ENCODE measurements around the gene SH3TC2.

Gene SH3TC2

DNA sequence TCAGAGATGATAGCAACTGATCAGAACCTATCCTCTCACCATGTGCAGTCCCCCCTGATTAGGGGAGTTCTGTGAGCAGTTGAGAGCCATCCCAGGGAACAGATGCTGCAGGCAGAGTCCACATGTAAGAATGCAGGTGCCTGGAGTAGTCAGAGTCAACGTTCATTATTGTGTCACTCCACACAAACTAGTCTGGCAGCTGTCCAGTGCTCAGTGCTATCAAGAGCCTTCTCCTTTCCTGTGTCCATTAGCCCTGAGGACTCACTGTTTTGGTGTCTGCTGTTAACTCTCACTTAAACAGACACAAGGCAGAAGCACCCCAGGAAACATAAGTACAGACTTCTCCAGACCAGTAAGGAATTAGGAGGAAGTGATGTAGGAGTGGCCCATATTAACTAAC lies 2.5 kb downstream of the SH3TC2 start:
- peak; percentile 40 for DNase-seq (ENCODE audit: low read depth)

DNA sequence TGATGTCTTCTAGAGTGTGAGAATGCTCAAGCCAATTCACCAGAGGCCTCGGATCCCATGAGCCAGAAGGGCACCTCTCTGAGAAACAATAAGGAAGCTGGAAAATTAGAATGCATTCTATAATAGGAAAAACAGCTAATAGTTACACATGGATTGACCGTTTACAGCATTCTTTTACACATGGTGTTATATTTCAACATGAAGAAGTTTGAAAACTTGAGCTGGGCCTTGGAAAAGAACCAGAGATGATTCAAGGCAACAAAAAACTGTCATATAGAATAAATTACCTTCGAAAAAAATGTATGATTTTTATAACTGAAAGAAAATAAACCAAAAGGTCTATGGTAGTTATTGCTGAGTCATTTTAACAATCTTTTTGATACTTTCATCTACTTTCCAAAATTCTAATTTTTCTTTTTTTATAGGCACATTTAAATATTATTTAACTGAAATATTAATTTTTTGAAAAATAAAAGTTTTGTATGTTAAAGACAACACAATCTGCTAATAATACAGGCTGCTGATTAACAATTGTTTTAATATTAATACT lies 6.2 kb downstream of the SH3TC2 start:
- DNase-seq (ENCODE audit: low read depth), result no peak

DNA sequence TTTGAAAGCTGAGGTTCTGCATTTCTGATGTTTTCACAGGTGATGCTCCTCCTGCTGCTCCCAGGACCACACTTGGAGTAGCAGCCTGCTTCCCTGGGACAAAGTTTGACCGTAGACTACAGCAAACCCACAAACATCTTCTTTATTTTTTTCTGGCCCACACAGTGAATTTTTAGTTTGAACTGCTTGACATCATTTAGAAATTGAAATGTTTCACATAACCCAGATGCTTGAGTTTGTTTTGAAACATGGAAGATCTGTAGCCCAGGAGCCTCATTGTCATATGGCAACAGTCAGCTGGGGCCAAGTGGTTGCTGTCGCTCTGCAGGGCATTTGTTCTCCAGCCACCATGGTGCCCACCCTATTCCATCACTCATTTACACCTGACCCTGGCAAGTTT lies 8.4 kb downstream of the SH3TC2 start:
- no peak for DNase-seq (ENCODE audit: low read depth)

DNA sequence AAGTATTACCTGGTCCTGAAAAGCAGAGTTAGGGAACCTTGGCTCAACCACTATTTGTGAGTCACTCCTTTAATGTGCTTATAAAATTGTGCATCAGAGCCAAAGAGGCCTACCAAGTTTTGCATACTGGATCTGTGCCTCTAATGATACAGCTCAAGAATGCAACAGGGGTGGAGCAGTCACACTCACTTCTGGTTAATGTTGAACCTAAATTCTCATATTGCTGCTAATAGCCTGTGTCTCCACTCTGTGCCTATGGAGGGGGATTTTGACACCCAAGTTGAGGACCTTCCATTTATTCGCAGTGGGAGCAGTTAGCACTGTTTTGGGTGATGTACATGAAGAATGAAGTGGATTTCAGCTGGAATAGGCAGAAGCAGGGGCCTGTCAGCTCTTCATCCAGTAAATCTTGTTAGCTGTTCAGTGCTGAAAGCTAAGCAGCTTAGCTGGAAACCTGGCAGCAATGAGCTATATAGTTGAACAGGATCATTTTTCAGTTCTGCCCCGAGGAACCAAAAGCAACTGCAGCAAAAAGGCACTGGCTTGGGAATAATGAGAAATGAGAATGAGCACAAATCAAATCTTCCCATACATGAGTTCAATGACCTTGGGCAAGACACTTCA lies 9.7 kb downstream of the SH3TC2 start:
- peak; percentile 41 for DNase-seq (ENCODE audit: low read depth)

DNA sequence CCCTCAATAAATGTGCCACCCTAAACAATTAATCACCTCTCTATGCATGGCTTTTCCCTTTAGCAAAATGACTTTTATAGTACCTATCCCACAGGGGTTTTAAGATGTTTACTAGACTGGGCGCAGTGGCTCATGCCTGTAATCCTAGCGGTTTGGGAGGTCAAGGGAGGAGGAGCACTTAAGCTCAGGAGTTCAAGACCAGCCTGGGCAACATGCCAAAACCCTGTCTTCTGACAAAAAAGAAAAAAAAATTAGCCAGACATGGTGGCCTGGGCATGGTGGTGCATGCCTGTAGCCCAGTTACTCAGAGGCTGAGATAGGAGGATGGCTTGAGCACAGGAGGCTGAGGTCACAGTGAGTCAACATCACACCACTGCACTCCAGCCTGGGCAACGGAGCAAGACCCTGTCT lies 13.5 kb downstream of the SH3TC2 start:
- DNase-seq (ENCODE audit: low read depth), result no peak

DNA sequence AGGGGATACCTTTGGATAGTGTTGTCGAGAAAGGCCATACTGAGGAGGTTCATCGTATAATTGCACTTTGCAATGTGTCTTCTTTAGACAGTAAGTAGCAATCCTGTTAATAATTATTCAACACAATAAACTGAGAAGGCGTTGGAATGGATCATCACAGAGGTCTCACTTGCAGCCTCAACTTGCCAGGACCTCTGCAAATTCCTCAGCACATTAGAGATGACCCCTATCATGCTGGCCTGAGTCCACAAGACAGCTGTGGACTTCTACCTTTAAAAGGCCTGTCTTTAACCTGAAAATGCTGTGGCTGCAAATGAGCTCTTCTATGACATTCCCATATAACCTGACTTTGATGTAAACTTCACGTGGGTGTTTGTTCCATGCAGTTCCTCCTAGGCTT lies 14.1 kb downstream of the SH3TC2 start:
- DNase-seq (ENCODE audit: low read depth), result no peak

DNA sequence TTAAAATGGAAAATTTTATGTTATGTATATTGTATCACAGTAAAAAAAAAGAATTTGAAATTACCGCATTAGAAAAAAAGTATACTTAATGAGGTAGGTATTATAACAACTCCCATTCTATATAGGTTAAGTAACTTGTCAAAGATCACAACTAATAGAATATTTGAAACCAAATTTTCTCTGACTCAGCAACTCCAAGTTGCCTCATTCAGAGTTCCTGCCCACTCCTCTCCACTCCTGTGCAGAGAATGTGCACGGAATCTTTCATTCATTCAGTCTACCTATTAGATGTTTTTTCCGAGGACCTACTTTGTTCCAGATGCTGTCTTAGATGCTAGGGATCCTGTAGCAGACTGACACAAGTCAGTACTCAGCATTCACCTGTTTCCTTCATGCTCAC lies 15.4 kb downstream of the SH3TC2 start:
- DNase-seq (ENCODE audit: low read depth), result no peak

DNA sequence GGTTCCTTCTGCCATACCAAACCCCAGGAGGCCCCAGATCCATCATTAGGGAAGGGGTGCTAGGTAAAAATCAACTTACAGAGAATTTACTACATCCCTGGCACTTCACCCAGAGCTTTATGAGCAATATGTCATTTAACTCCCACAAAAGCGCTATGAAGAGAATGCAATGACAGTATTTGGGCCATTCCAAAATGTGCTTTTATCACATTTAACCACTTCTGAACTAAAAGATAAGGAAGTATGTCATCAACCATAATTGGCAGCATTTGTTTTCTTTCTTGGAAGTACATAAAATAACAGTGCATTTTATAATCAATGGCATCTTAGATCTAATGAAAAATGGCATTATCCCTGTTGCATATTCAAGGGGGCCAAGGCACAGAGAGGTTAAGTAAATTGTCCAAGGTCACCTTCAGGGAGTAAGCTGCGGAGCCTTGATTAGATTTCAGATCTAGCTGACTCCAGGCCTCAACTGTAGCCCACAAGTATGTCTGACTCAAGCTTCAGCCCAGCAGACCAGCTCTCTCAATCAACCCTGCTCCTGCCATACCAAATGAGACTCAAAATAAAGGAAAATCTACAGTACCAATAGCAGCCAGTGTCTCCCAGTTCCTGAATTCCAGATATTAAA lies 16.5 kb downstream of the SH3TC2 start:
- DNase-seq (ENCODE audit: low read depth), result no peak

DNA sequence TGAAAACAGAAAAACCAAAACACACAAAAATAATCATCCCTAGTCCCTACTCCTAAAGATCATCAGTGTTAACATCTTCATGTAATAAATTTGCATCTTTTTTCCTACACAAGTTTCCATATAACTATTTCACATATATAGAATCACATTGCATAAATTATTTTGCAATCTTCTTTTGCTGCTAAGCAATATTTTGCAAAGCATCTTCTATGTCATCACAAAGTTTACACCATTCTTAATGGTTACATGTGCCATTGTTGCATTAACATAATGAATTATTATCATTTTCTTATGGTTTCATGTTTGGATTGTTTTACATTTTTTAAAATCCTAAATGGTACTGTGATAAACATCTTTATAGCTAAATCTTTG lies 17.8 kb downstream of the SH3TC2 start:
- no peak for DNase-seq (ENCODE audit: low read depth)

DNA sequence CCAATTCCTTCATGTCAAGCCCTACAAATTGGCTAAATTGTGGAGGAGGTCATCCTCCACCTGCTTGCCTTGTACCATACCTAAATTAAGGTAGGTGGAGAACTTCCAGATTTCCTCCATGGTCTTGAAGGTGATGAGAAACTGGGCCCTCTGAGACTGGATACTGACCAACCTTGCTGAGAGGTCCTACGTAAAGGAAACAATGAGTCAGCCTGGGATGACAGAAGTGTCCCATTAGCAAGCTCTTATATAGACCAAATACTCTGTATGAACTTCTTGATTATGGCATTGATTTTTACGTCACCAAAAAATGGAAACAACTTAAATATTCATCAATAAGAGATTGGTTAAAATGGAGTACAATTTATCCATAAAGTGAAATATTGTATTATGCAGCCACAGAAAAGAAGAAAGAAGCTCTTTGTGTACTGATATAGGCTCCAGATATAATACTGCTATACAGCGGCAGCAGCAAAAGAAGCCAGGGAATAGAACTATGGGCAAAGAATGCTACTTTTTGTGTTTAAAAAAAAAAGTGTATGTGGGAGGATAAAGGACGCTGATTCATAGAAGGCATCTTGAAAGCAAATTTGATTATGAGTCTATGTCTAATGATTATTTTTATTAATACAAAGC lies 18.3 kb downstream of the SH3TC2 start:
- no peak for DNase-seq (ENCODE audit: low read depth)

DNA sequence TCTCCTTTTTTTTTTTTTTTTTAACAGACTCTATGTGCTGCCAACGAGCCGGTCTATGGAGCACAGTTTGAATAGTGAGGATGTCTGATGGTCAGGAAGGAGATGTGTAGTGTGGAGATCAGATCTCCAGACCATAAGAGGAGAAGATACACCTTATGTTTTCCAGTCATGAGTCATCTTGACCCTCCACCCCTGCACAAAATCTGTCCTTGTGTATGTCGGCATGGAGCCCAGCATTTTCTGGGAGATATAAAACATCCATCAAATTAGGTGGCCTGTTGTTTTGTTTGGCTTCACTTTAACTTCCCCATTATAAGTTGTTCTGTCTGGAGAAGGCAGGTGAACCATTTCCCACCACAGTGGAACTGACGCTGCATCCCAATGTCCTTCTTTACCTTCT lies 19.2 kb downstream of the SH3TC2 start:
- DNase-seq (ENCODE audit: low read depth), result no peak

DNA sequence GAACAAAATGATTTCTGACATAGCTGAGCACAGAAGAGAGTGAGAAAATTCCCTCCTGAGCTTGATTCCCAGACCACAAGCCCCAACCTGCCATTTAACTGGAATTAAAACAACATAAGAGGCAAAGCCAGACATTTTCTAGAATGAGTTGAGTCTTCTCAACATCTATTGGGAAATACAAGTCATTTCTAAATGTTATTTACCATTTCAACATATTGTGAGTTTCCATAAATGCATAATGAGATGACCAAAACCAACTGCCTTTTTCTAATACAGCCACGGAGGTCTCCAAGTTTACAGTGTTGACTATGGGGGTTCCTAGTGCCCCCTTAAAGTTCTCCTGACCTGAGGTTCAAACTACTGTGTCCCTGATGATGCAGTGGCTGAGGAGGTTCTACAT lies 20.0 kb downstream of the SH3TC2 start:
- DNase-seq (ENCODE audit: low read depth), result no peak

DNA sequence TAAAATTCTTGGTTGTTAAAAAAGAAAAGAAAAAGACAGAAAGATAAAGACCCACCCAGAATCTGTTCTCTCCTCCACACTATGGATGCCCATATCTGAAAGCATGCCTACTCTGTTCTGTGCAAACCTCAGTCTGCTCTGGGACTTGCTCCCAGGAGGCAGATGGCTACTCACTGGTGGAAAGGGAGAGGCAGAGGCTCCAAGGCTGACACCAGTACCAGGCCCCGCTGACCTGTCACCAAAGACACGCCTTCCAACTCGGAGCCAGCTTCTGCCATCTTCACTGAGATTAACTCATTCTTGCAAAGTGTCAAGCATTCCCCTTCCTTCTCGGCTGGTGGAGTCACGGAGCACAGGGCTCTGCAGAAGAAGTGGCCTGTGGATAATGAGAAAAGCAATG lies 21.6 kb downstream of the SH3TC2 start:
- no peak for DNase-seq (ENCODE audit: low read depth)

DNA sequence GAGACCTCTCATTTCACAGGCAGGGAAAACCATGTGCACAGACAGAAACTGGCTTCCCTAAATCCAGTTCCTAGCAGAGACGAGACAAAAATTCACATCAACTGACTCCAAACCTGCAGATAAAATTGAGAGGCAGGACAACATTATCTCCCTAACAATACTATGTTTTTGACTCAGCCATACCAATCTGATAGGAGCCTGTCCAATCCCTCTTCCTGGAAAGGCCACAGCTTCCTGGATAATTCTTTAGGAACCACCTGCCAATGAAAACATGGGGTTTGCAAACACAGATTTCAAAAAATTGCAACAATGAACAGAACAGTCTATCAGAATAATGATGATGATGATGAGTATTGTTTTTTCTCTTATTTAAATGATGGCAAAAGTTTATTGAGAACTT lies 22.4 kb downstream of the SH3TC2 start:
- DNase-seq (ENCODE audit: low read depth), result no peak

DNA sequence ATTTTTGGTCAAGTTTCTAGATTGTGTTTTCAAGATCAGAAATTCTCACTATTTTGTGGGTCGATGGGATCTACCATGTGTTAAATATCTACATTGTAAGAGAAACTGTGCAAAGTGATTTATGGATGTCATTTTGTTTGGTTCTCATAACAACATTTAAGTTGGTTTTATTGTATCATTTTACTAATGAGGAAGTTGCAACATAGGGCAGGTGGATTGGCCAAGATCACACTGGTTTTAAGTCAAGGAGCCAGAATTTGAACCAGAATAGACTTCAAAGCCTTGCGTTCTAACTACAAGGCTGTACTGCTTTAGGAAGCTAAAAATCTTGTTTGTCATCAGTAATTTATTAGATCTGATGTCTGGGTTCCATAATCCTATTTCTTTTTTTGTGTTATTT lies 23.4 kb downstream of the SH3TC2 start:
- DNase-seq (ENCODE audit: low read depth), result no peak

DNA sequence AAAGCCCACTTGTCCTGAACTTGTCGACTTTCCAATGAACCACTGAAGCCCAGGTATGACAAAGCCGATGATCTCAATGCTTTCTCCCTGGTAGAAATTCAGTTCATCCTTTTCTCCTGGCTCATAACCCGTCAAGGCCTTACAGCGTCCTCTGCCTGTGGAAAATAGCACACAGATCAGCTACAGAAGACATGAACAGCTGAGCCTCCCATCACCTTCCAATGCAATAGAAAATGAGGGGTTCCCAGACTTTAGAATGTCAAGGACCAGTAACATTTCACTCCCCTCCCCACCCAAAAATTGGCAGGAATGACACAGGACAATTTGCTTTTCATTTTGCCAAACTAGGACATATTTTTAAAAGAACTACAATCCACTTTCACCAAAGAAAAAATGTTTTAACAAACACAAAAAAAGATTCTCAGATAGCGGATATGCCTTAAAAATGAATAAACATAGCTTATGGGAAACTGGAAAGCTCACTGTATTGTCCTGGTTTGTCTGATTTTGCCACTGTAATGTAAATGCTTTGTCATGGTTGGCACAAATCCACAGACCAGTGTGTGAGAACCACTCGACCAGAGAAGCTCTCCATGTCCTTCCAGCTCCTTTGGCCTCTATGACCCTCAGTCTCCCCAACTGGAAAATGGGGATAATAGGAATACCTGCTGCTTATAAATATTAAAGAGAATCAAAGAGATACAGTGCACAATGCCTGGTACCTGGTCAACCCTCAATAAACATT lies 24.4 kb downstream of the SH3TC2 start:
- DNase-seq (ENCODE audit: low read depth), result no peak

DNA sequence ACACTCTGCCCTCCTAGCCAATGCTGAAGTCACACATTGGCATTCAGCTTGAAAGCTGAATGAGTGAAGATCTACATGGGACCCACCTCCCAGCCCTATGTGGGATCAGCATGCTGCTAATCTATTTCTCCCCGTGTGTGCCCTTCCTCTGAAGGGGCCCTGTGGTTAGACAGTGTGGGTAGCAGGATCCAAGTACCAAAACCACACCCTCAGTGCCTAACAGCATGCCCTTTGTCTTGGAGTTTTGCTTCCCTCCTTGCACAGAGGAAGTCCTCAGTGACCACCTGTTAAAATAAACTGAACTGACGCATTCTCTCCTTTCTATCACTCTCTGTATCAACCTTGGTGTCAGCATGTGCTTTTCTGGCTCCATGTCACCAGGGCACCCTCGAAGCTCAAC lies 25.0 kb downstream of the SH3TC2 start:
- DNase-seq (ENCODE audit: low read depth), result no peak

DNA sequence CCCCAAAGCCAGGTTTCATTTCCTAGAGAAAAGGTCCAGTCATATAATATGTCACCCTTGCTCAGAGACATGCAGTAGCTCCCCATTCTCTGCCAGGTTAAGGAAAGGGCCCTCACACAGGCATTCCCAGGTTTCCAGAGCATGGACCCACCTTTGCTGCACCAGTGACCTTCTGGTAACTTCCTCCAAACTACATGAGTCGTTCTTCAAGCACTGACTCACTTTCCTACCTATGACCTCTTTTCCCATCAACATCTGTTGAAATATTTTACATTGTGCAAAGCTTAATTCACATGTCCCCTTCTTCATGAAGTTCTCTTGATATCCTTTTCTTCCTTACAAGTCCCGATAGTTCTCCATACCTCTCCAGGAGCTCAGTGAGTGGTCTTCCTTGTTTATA lies 25.9 kb downstream of the SH3TC2 start:
- DNase-seq (ENCODE audit: low read depth), result no peak

DNA sequence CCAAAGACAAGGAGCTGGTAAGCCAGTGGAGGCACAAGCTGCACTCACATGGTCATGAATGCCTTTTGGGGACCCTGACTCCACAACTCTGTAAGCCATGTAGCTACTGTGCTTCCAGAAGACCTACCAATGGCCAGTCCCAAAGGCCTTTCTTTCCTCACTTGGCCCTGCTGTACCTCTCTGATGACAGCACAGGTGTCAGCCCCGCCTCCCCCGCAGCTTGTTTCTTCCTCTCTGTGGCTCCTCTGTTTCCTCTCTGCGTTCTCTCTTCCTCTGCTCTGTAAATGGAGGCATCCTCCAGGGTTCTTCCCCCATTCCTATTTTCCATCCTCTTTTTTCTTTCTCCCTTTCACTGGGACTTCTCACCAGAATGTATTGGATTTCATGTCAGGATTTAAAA lies 26.7 kb downstream of the SH3TC2 start:
- no peak for DNase-seq (ENCODE audit: low read depth)

DNA sequence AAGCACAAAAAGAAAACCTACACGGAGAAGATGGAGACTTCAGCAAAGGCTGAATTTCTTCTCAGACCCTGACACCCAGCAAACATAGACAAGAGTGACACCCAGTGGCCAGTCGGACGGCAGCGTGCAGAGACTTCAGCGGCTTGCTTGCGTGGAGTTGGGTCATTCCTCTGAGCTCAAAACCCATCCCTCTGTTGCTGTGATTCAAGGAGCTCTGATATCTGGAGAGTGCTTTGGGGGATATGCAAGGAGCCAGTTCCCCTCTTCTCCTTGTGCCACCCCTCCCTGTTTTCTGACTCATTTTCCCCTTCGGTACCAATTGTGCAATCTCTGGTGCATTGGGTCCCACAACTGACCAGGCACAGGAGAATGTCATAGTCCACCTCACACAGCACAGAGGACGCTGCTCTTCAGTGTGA lies 27.5 kb downstream of the SH3TC2 start:
- peak; percentile 43 for DNase-seq (ENCODE audit: low read depth)

DNA sequence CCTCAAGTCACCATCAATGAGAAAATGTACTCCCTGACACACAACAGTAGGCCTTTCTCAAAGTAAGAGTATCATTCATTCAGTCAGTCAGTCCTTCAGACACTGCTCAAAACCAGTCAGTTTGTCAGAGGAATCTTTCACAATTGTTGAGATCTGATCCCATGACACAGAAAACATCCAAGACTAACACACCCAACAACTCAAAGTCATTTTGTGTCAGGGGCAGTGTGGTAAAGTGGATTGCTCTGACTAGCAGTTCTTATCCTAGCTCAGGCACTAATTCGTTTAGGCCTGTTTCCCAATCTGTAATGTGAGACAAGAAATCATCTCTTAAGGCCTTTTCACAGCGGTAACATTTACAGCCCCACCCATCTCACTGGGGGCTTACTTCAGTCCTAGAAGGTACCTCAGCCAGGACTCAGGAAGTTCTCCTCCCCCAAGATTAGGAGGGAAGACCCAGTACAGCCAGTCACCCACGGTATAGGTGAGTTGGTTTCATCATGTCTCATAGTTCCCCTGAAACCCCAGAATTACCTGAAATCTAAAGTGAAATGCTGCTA lies 31.9 kb downstream of the SH3TC2 start:
- DNase-seq (ENCODE audit: low read depth), result no peak

DNA sequence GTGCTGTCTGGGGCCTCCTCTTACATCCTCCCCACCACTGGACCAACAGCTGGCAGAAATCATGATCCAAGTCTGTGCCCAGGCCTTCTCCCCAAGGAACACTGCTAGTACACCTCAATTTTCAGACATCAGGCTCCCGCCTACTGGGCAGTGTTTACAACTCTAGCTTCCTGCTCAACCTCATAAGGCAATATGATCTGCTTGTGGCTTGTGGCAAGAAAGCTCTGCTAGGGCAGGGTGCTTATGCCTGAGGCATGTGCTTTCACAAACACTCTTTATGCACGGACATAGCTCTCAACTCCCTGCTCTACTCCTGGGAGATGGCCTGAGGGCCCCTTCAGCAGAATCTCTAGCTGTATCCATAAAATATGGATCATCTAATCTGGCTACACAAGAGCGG lies 32.5 kb downstream of the SH3TC2 start:
- DNase-seq (ENCODE audit: low read depth), result no peak

DNA sequence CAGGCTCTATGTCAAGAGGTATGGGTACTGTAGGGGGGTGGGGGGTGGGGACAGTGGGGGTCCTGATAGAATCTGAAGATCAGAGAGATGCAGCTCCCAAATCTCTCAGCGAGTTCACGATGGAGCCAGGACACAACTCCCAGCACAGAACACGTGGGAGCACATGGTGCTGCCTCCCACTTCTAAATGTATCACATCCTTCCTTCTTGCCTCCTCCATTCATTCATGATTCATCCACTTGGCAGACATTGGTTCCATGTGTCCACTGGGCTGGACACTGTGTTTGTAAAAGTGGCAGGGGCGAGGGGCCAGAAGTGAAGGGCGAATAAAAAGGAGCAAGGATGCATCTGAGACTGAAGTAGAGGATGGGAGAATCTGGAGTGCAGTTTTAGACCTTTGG lies 33.9 kb downstream of the SH3TC2 start:
- DNase-seq (ENCODE audit: low read depth), result no peak
